HepG2 (cell line): ENCODE data around the gene CDK3. TPM values are rescaled to one million over a fixed set of nuclear protein-coding genes. Genes with fewer than 3 reads are reported as not detected.

ENCODE experiments used
- AKNA ChIP-seq: sonication (generic); formaldehyde crosslinking; IDR thresholded peaks from 2 replicates; pipeline ENCODE4 v1.4.0; 2020; ENCODE audit warnings: missing genetic modification reagents, borderline replicate concordance
- ATF2 ChIP-seq: sonication (generic); formaldehyde crosslinking; IDR thresholded peaks from 2 replicates; pipeline ENCODE4 v1.4.0; 2020; ENCODE audit warnings: missing genetic modification reagents
- ESRRA ChIP-seq: sonication (generic); formaldehyde crosslinking; IDR thresholded peaks from 2 replicates; pipeline ENCODE4 v1.5.1; 2020; ENCODE audit warnings: mild to moderate bottlenecking, low read depth, missing genetic modification reagents
- ETS1 ChIP-seq: sonication (generic); formaldehyde crosslinking; IDR thresholded peaks from 2 replicates; pipeline ENCODE4 v1.4.0; 2020; ENCODE audit warnings: missing genetic modification reagents
- HIC2 ChIP-seq: sonication (generic); formaldehyde crosslinking; IDR thresholded peaks from 2 replicates; pipeline ENCODE4 v1.9.0; 2022; ENCODE audit warnings: low read depth, missing genetic modification reagents
- IKZF4 ChIP-seq: sonication (generic); formaldehyde crosslinking; IDR thresholded peaks from 2 replicates; pipeline ENCODE4 v1.5.1; 2020; ENCODE audit warnings: borderline replicate concordance, mild to moderate bottlenecking, low read depth, missing genetic modification reagents; ENCODE audit errors: not compliant biosample characterization
- NFAT5 ChIP-seq: sonication (generic); formaldehyde crosslinking; IDR thresholded peaks from 2 replicates; pipeline ENCODE4 v1.4.0; 2020; ENCODE audit warnings: missing genetic modification reagents
- NPAS2 ChIP-seq: sonication (generic); formaldehyde crosslinking; IDR thresholded peaks from 2 replicates; pipeline ENCODE4 v1.8.0; 2022; ENCODE audit warnings: mild to moderate bottlenecking, missing genetic modification reagents, borderline replicate concordance
- SMARCE1 ChIP-seq: fragments of 450-650 bp; IDR thresholded peaks from 2 replicates; pipeline ENCODE4 v1.6.1; 2017; ENCODE audit warnings: borderline replicate concordance
- ZNF224 ChIP-seq: sonication (generic); formaldehyde crosslinking; IDR thresholded peaks from 2 replicates; pipeline ENCODE4 v1.5.0; 2020; ENCODE audit warnings: mild to moderate bottlenecking, missing genetic modification reagents
- ZNF296 ChIP-seq: sonication (generic); formaldehyde crosslinking; conservative IDR thresholded peaks from 2 replicates; pipeline ENCODE4 v1.5.0; 2020; ENCODE audit warnings: mild to moderate bottlenecking, missing genetic modification reagents
- polyA plus RNA-seq, 8 experiments: library from polyadenylated mRNA; depleted of rRNA in 3 of 8; stranded (reverse) in 7 of 8; unstranded in 1 of 8; fragments of >200 nt; fragmentation: Illumina TruSeq in 4 of 8; extraction: Trizol in 4 of 8; gene quantifications; 2 replicates each; pipeline versions ENCODE4 v1.2.1 to v1.2.3, GENCODE V29; 2011 to 2016; ENCODE audit warnings: low read depth in 4 of 8, missing spikeins in 1 of 8, mixed read lengths in 1 of 8; ENCODE audit not compliant: insufficient read depth in 1 of 8
- total RNA-seq, 5 experiments: library from RNA; depleted of rRNA; stranded (reverse); fragments of >200 nt; fragmentation: Illumina TruSeq; extraction: Trizol; gene quantifications; 2 replicates each; pipeline ENCODE4 v1.2.3, GENCODE V29; 2016; ENCODE audit warnings: low read depth in 1 of 5

The CDK3 gene
- total and polyA plus RNA-seq, 2 of the 13 experiments (the other 11 are each of a cell fraction or from before 2014, with no cell fraction given): 5.8 to 11.4 TPM

GRCh38 chr17:76005263-76006149 is 4.9 kb downstream of the CDK3 start (continued):
- TF ChIP-seq AKNA (CRISPR knock-in tag) (no peak), ZNF224 (no peak), SMARCE1 (no peak), NPAS2 (CRISPR knock-in tag) (no peak), ESRRA (no peak), HIC2 (CRISPR knock-in tag) (no peak), IKZF4 (no peak), ATF2 (CRISPR knock-in tag) (0 out of 2 replicates have a peak, but pooled peaks have one; percentile 57), ETS1 (CRISPR knock-in tag) (no peak), ZNF296 (no peak), NFAT5 (CRISPR knock-in tag) (no peak)
